Amniotic epithelial cell (primary cell): ENCODE results near the gene TARS3.
A peak's percentile ranks its signal among the peaks of the same experiment; 100 is the strongest.

Experiments
- DNase-seq: peaks from one replicate; pipeline ENCODE4 v3.0.0-alpha.2; 2010; ENCODE audit warnings: low read depth

Gene TARS3

GRCh38 chr15:101623367-101624304 lies 100.6 kb downstream of the TARS3 start:
- no peak for DNase-seq

GRCh38 chr15:101621961-101622360 lies 102.3 kb downstream of the TARS3 start:
- DNase-seq = no peak

GRCh38 chr15:101620671-101621070 lies 103.6 kb downstream of the TARS3 start:
- DNase-seq = no peak

GRCh38 chr15:101619615-101619865 lies 104.7 kb downstream of the TARS3 start:
- no peak for DNase-seq

- DNase-seq = no peak
Observed at GRCh38 chr15:101618851-101619614, 105.2 kb downstream of the TARS3 start.

GRCh38 chr15:101618076-101618475 lies 106.2 kb downstream of the TARS3 start:
- no peak for DNase-seq

- DNase-seq = peak; percentile 74
Observed at GRCh38 chr15:101617390-101617965, 106.8 kb downstream of the TARS3 start.

- peak; percentile 78 for DNase-seq
Observed at GRCh38 chr15:101615986-101616848, 108.1 kb downstream of the TARS3 start.

GRCh38 chr15:101615414-101615985 lies 108.8 kb downstream of the TARS3 start:
- DNase-seq = no peak

- DNase-seq = no peak
Observed at GRCh38 chr15:101614761-101615160, 109.5 kb downstream of the TARS3 start.

GRCh38 chr15:101614001-101614585 lies 110.2 kb downstream of the TARS3 start:
- no peak for DNase-seq

- DNase-seq = no peak
Observed at GRCh38 chr15:101613130-101614000, 110.9 kb downstream of the TARS3 start.

- no peak for DNase-seq
Observed at GRCh38 chr15:101612676-101613075, 111.6 kb downstream of the TARS3 start.

- DNase-seq = no peak
Observed at GRCh38 chr15:101611580-101612299, 112.5 kb downstream of the TARS3 start.

GRCh38 chr15:101611007-101611406 lies 113.3 kb downstream of the TARS3 start:
- no peak for DNase-seq

GRCh38 chr15:101610611-101611000 lies 113.7 kb downstream of the TARS3 start:
- no peak for DNase-seq

GRCh38 chr15:101609742-101610610 lies 114.3 kb downstream of the TARS3 start:
- DNase-seq = no peak

GRCh38 chr15:101608201-101608600 lies 116.1 kb downstream of the TARS3 start:
- DNase-seq = no peak

- no peak for DNase-seq
Observed at GRCh38 chr15:101607108-101607507, 117.2 kb downstream of the TARS3 start.
